ENCODE data around the gene PTRH1.

The PTRH1 gene

GRCh38 chr9:127694890-127695720 is 20.4 kb downstream of the PTRH1 start:
- DNase-seq: no peak

- no peak for DNase-seq
These were observed 21.8 kb downstream of the PTRH1 start for GRCh38 chr9:127693697-127694096.

GRCh38 chr9:127693143-127693542 is 22.3 kb downstream of the PTRH1 start:
- DNase-seq: no peak

- no peak for DNase-seq
These were observed 23.4 kb downstream of the PTRH1 start for GRCh38 chr9:127692071-127692470.

- DNase-seq: no peak
These were observed 24.7 kb downstream of the PTRH1 start for GRCh38 chr9:127690735-127691134.

- DNase-seq: no peak
These were observed 26.0 kb downstream of the PTRH1 start for GRCh38 chr9:127689329-127690000.

GRCh38 chr9:127686461-127687393 is 28.7 kb downstream of the PTRH1 start:
- no peak for DNase-seq

- no peak for DNase-seq
These were observed 30.9 kb downstream of the PTRH1 start for GRCh38 chr9:127684576-127684975.

GRCh38 chr9:127683723-127684122 is 31.7 kb downstream of the PTRH1 start:
- DNase-seq: no peak

GRCh38 chr9:127682351-127683136 is 32.9 kb downstream of the PTRH1 start:
- DNase-seq: no peak

- DNase-seq: no peak
These were observed 34.6 kb downstream of the PTRH1 start for GRCh38 chr9:127680846-127681245.

GRCh38 chr9:127680226-127680625 is 35.2 kb downstream of the PTRH1 start:
- DNase-seq: no peak

GRCh38 chr9:127679506-127679905 is 36.0 kb downstream of the PTRH1 start:
- DNase-seq: no peak

GRCh38 chr9:127676638-127677037 is 38.8 kb downstream of the PTRH1 start:
- DNase-seq: no peak

GRCh38 chr9:127673234-127673633 is 42.2 kb downstream of the PTRH1 start:
- DNase-seq: no peak

GRCh38 chr9:127667906-127668305 is 47.6 kb downstream of the PTRH1 start:
- DNase-seq: no peak

- no peak for DNase-seq
These were observed 48.2 kb downstream of the PTRH1 start for GRCh38 chr9:127667127-127667844.

- peak in 5 of 14 donors; percentile 3 to 61 (median 16) for DNase-seq
These were observed 50.6 kb downstream of the PTRH1 start for GRCh38 chr9:127664678-127665507.

GRCh38 chr9:127664324-127664677 is 51.2 kb downstream of the PTRH1 start:
- peak in 1 of 14 donors; percentile 61 for DNase-seq
